GM19468 (cell line): ENCODE results near the gene TEX29.

Experiments
- ATAC-seq: cut with Tn5 transposase; IDR thresholded peaks from one replicate; pipeline ENCODE4 v1.9.1; 2021; ENCODE audit warnings: mild to moderate bottlenecking, moderate library complexity, moderate number of reproducible peaks; ENCODE audit not compliant: unreplicated experiment; ENCODE audit errors: extremely low read depth

Gene TEX29

GRCh38 chr13:111337741-111338140 is 17.3 kb downstream of the TEX29 start:
- ATAC-seq, result no peak

GRCh38 chr13:111338841-111339240 is 18.4 kb downstream of the TEX29 start:
- no peak for ATAC-seq

GRCh38 chr13:111339366-111340143 is 19.1 kb downstream of the TEX29 start:
- ATAC-seq, result no peak

GRCh38 chr13:111341886-111342285 is 21.4 kb downstream of the TEX29 start:
- ATAC-seq, result no peak

GRCh38 chr13:111342721-111343120 is 22.3 kb downstream of the TEX29 start:
- no peak for ATAC-seq

GRCh38 chr13:111343186-111343805 is 22.9 kb downstream of the TEX29 start:
- no peak for ATAC-seq

- no peak for ATAC-seq
These were observed 24.2 kb downstream of the TEX29 start for GRCh38 chr13:111344471-111345191.

GRCh38 chr13:111345682-111346081 is 25.2 kb downstream of the TEX29 start:
- no peak for ATAC-seq

GRCh38 chr13:111346101-111346680 is 25.7 kb downstream of the TEX29 start:
- no peak for ATAC-seq

GRCh38 chr13:111347438-111347837 is 27.0 kb downstream of the TEX29 start:
- no peak for ATAC-seq

GRCh38 chr13:111353508-111353907 is 33.1 kb downstream of the TEX29 start:
- ATAC-seq, result no peak

GRCh38 chr13:111354789-111355188 is 34.3 kb downstream of the TEX29 start:
- ATAC-seq, result no peak

- ATAC-seq, result no peak
These were observed 36.4 kb downstream of the TEX29 start for GRCh38 chr13:111356795-111357194.

GRCh38 chr13:111359237-111359915 is 38.9 kb downstream of the TEX29 start:
- ATAC-seq, result no peak

GRCh38 chr13:111359930-111360329 is 39.5 kb downstream of the TEX29 start:
- no peak for ATAC-seq

- ATAC-seq, result no peak
These were observed 40.0 kb downstream of the TEX29 start for GRCh38 chr13:111360452-111360851.

GRCh38 chr13:111361046-111361872 is 40.8 kb downstream of the TEX29 start:
- ATAC-seq, result no peak

- no peak for ATAC-seq
These were observed 41.6 kb downstream of the TEX29 start for GRCh38 chr13:111361873-111362648.

- ATAC-seq, result no peak
These were observed 42.7 kb downstream of the TEX29 start for GRCh38 chr13:111363121-111363520.
